Neural cell (in vitro differentiated cells): ENCODE data around the gene MRPL1. TPM values are rescaled to one million over a fixed set of nuclear protein-coding genes. Genes with fewer than 3 reads are reported as not detected.

ENCODE experiments used
- H2AFZ ChIP-seq: fragments of 200-600, 300-800 bp; sonication (generic), shearing (Covaris generic); 2 replicates; pipeline ENCODE4 v1.6.0; 2014; ENCODE audit warnings: low read depth, mild to moderate bottlenecking, antibody characterized with exemption, low read length, moderate library complexity
- H3F3A ChIP-seq: fragments of 200-600 bp; shearing (Covaris generic); 2 replicates; pipeline ENCODE4 v1.6.1; 2016; ENCODE audit warnings: mild to moderate bottlenecking, moderate library complexity, mixed read lengths, antibody characterized with exemption, low read length; ENCODE audit not compliant: insufficient read depth, poor library complexity, severe bottlenecking
- H3K27ac ChIP-seq: fragments of 200-600, 300-800 bp; sonication (generic), shearing (Covaris generic); 2 replicates; pipeline ENCODE4 v1.5.1; 2014; ENCODE audit warnings: mild to moderate bottlenecking, low read length, moderate library complexity
- H3K27me3 ChIP-seq: fragments of 300-800, 200-600 bp; sonication (generic), shearing (Covaris generic); 2 replicates; pipeline ENCODE4 v1.6.0; 2014; ENCODE audit warnings: mild to moderate bottlenecking, low read depth, low read length, moderate library complexity; ENCODE audit not compliant: insufficient read depth
- H3K36me3 ChIP-seq: fragments of 300-800, 200-600 bp; sonication (generic), shearing (Covaris generic); 2 replicates; pipeline ENCODE4 v1.5.1; 2014; ENCODE audit warnings: mild to moderate bottlenecking, antibody characterized with exemption, low read length, moderate library complexity; ENCODE audit not compliant: insufficient read depth
- H3K4me2 ChIP-seq: fragments of 300-800, 200-600 bp; sonication (generic), shearing (Covaris generic); 2 replicates; pipeline ENCODE4 v1.6.0; 2014; ENCODE audit warnings: mild to moderate bottlenecking, low read length
- H3K4me3 ChIP-seq: fragments of 300-800, 200-600 bp; sonication (generic), shearing (Covaris generic); 2 replicates; pipeline ENCODE4 v1.5.1; 2014; ENCODE audit warnings: mild to moderate bottlenecking, low read length, moderate library complexity
- H3K79me2 ChIP-seq: fragments of 200-600 bp; shearing (Covaris generic); replicated peaks from 2 replicates; pipeline ENCODE4 v1.6.0; 2014; ENCODE audit warnings: mild to moderate bottlenecking, low read length, moderate library complexity; ENCODE audit not compliant: insufficient read depth
- H3K9ac ChIP-seq: fragments of 300-800, 200-600 bp; sonication (generic), shearing (Covaris generic); 2 replicates; pipeline ENCODE4 v1.6.1; 2016; ENCODE audit warnings: mild to moderate bottlenecking, low read length, mixed read lengths
- H3K9me2 ChIP-seq: fragments of 200-600 bp; shearing (Covaris generic); 2 replicates; pipeline ENCODE4 v1.6.1; 2016; ENCODE audit warnings: mild to moderate bottlenecking, low read length, mixed read lengths; ENCODE audit not compliant: insufficient read depth
- H3K9me3 ChIP-seq: fragments of 200-600, 300-800 bp; sonication (generic), shearing (Covaris generic); 2 replicates; pipeline ENCODE4 v1.6.1; 2016; ENCODE audit warnings: mild to moderate bottlenecking, mixed run types, low read length, moderate library complexity, mixed read lengths
- H4K20me1 ChIP-seq: fragments of 200-600 bp; shearing (Covaris generic); 2 replicates; pipeline ENCODE4 v1.6.1; 2016; ENCODE audit warnings: mild to moderate bottlenecking, mixed run types; ENCODE audit not compliant: insufficient read depth
- CTCF ChIP-seq: fragments of 450-650 bp; IDR thresholded peaks from 2 replicates; pipeline ENCODE4 v1.5.1; 2014; ENCODE audit warnings: antibody characterized with exemption, mild to moderate bottlenecking, moderate library complexity; ENCODE audit not compliant: poor library complexity, severe bottlenecking
- EP300 ChIP-seq: fragments of 450-650 bp; conservative IDR thresholded peaks from 2 replicates; pipeline ENCODE4 v1.6.1; 2014; ENCODE audit warnings: antibody characterized with exemption, mild to moderate bottlenecking, moderate library complexity; ENCODE audit not compliant: poor library complexity, severe bottlenecking
- EZH2 ChIP-seq: fragments of 200-600, 300-800 bp; shearing (Covaris generic), sonication (generic); IDR thresholded peaks from 2 replicates; pipeline ENCODE4 v1.6.1; 2014; ENCODE audit warnings: antibody characterized with exemption, low read length, borderline replicate concordance, mild to moderate bottlenecking; ENCODE audit not compliant: insufficient read depth, poor library complexity, severe bottlenecking
- MXI1 ChIP-seq: fragments of 450-650 bp; conservative IDR thresholded peaks from 2 replicates; pipeline ENCODE4 v1.6.1; 2014; ENCODE audit warnings: antibody characterized with exemption, mild to moderate bottlenecking; ENCODE audit not compliant: poor library complexity, severe bottlenecking
- POLR2AphosphoS5 ChIP-seq: IDR thresholded peaks from 2 replicates; pipeline ENCODE4 v1.6.1; 2012
- RAD21 ChIP-seq: fragments of 450-650 bp; conservative IDR thresholded peaks from 2 replicates; pipeline ENCODE4 v1.6.1; 2014; ENCODE audit warnings: antibody characterized with exemption, mild to moderate bottlenecking, moderate library complexity
- REST ChIP-seq: IDR thresholded peaks from 2 replicates; pipeline ENCODE4 v1.6.1; 2012; ENCODE audit warnings: borderline replicate concordance
- SMC3 ChIP-seq: fragments of 450-650 bp; conservative IDR thresholded peaks from 2 replicates; pipeline ENCODE4 v1.6.1; 2014; ENCODE audit warnings: antibody characterized with exemption, mild to moderate bottlenecking, moderate library complexity; ENCODE audit not compliant: poor library complexity
- TAF1 ChIP-seq: IDR thresholded peaks from 2 replicates; pipeline ENCODE4 v1.6.1; 2012; ENCODE audit warnings: low read depth
- polyA plus RNA-seq: library from polyadenylated mRNA; depleted of rRNA; stranded (reverse); fragments of >200 nt; gene quantifications from 2 replicates; pipeline ENCODE4 v1.2.3, GENCODE V29; 2014

The MRPL1 gene
- polyA plus RNA-seq, 1 donor from 2014 or later: 41.9 TPM

- no peak overlapping the region for H2AFZ ChIP-seq
- H3K27me3 ChIP-seq: no peaks in the 10 kb centered on the region
- no peak overlapping the region for H3K4me2 ChIP-seq
- no peaks in the 10 kb centered on the region for H3K79me2 ChIP-seq
- H3K9ac ChIP-seq: no peak overlapping the region
- TF ChIP-seq TAF1: no peak
- TF ChIP-seq POLR2AphosphoS5: no peak
- H3K9me2 ChIP-seq: no peaks in the 10 kb centered on the region
- H3K4me3 ChIP-seq: no peak overlapping the region
- H3K36me3 ChIP-seq: peaks cover 5% of the 10 kb centered on the region
- H4K20me1 ChIP-seq: no peaks in the 10 kb centered on the region
- H3K9me3 ChIP-seq: no peaks in the 10 kb centered on the region
- H3F3A ChIP-seq: no peaks in the 10 kb centered on the region
- no peak overlapping the region for H3K27ac ChIP-seq
These were observed 30.8 kb downstream of the MRPL1 start for GRCh38 chr4:77893451-77893850.

GRCh38 chr4:77899607-77900006 lies 37.0 kb downstream of the MRPL1 start:
- Histone ChIP-seq H4K20me1 (no peaks in the 10 kb centered on the region), H3K9me2 (no peaks in the 10 kb centered on the region), H3K36me3 (peaks cover 5% of the 10 kb centered on the region)

More at GRCh38 chr4:77899607-77900006, 37.0 kb downstream of the MRPL1 start:
- Histone ChIP-seq H3K9ac (no peak overlapping the region), H2AFZ (no peak overlapping the region), H3K27me3 (no peaks in the 10 kb centered on the region), H3K4me2 (no peak overlapping the region), H3K27ac (no peak overlapping the region), H3K79me2 (no peaks in the 10 kb centered on the region), H3K9me3 (no peaks in the 10 kb centered on the region), H3F3A (no peaks in the 10 kb centered on the region), H3K4me3 (no peak overlapping the region)
- no peak for TF ChIP-seq SMC3
- no peak for TF ChIP-seq TAF1
- no peak for TF ChIP-seq CTCF
- TF ChIP-seq RAD21: no peak
- no peak for TF ChIP-seq REST
- TF ChIP-seq EP300: no peak
- no peak for TF ChIP-seq POLR2AphosphoS5
- TF ChIP-seq MXI1: no peak
- no peak for TF ChIP-seq EZH2
